Endodermal cell (in vitro differentiated cells): Measurements from ENCODE around the gene CDH15. TPM values are rescaled to one million over a fixed set of nuclear protein-coding genes. Genes with fewer than 3 reads are reported as not detected.

Experiments
- DNase-seq: peaks from one replicate; pipeline ENCODE4 v3.0.0-alpha.2; 2017
- H3K27ac ChIP-seq: 2 replicates; pipeline ENCODE4 v1.5.1; 2013; ENCODE audit warnings: mild to moderate bottlenecking, low read depth, low read length, moderate library complexity
- H3K27me3 ChIP-seq: 2 replicates; pipeline ENCODE4 v1.6.1; 2013; ENCODE audit warnings: mild to moderate bottlenecking, low read length, moderate library complexity; ENCODE audit not compliant: insufficient read depth, control insufficient read depth, poor library complexity, severe bottlenecking
- H3K36me3 ChIP-seq: 2 replicates; pipeline ENCODE4 v1.7.0; 2013; ENCODE audit warnings: mild to moderate bottlenecking, low read length, moderate library complexity; ENCODE audit not compliant: control insufficient read depth, insufficient read depth
- H3K4me1 ChIP-seq: one replicate; pipeline ENCODE4 v1.7.0; 2013; ENCODE audit warnings: low read length; ENCODE audit not compliant: control insufficient read depth, insufficient read depth
- H3K4me3 ChIP-seq: 2 replicates; pipeline ENCODE4 v1.5.1; 2013; ENCODE audit warnings: mild to moderate bottlenecking, low read length, moderate library complexity
- H3K9ac ChIP-seq: 2 replicates; pipeline ENCODE4 v1.6.1; 2013; ENCODE audit warnings: mild to moderate bottlenecking, low read length, moderate library complexity; ENCODE audit not compliant: poor library complexity, severe bottlenecking; ENCODE audit errors: extremely low read depth
- H3K9me3 ChIP-seq: 2 replicates; pipeline ENCODE4 v1.6.1; 2013; ENCODE audit warnings: mild to moderate bottlenecking, low read length, moderate library complexity; ENCODE audit not compliant: control insufficient read depth
- H3K27ac Mint-ChIP-seq: 2 replicates; pipeline ENCODE4 v1.8.0; 2020; ENCODE audit warnings: mixed read lengths
- H3K27me3 Mint-ChIP-seq: 2 replicates; pipeline ENCODE4 v1.8.0; 2021; ENCODE audit warnings: mild to moderate bottlenecking, mixed read lengths; ENCODE audit not compliant: insufficient read depth
- H3K36me3 Mint-ChIP-seq: 2 replicates; pipeline ENCODE4 v1.8.0; 2020; ENCODE audit warnings: low read depth, mixed read lengths
- H3K4me1 Mint-ChIP-seq: 2 replicates; pipeline ENCODE4 v1.8.0; 2020; ENCODE audit warnings: mixed read lengths
- H3K4me3 Mint-ChIP-seq: 2 replicates; pipeline ENCODE4 v1.8.0; 2020; ENCODE audit warnings: mild to moderate bottlenecking, moderate library complexity, mixed read lengths
- H3K9me3 Mint-ChIP-seq: 2 replicates; pipeline ENCODE4 v1.8.0; 2020; ENCODE audit warnings: mild to moderate bottlenecking, mixed read lengths
- CTCF ChIP-seq: fragments of 200-600 bp; sonication (generic); conservative IDR thresholded peaks from 2 replicates; pipeline ENCODE4 v1.5.0; 2021; ENCODE audit warnings: antibody characterized with exemption, mild to moderate bottlenecking
- WGBS, 2 experiments: methylation state at CpG; one replicate each; pipeline versions ENCODE4 v1.1.5 to v1.1.7; 2013; ENCODE audit warnings: missing lambda C conversion rate in 2 of 2, mixed read lengths in 1 of 2; ENCODE audit not compliant: insufficient coverage in 1 of 2, insufficient read length in 1 of 2; 5-methylcytosine and 5-hydroxymethylcytosine counted together
- total RNA-seq, 2 donors: library from RNA; stranded (reverse); fragmentation: NEBNext Ultra II Directional in 1 of 2; extraction: Animal tissue kit (Norgen Biotek cat#: 25700) in 1 of 2; gene quantifications; 2 replicates in 1 of 2; 3 replicates in 1 of 2; pipeline ENCODE4 v1.2.1, GENCODE V29; 2021

Gene CDH15
- total RNA-seq, 2 donors from 2014 or later: 0.11 to 0.15 TPM

DNA sequence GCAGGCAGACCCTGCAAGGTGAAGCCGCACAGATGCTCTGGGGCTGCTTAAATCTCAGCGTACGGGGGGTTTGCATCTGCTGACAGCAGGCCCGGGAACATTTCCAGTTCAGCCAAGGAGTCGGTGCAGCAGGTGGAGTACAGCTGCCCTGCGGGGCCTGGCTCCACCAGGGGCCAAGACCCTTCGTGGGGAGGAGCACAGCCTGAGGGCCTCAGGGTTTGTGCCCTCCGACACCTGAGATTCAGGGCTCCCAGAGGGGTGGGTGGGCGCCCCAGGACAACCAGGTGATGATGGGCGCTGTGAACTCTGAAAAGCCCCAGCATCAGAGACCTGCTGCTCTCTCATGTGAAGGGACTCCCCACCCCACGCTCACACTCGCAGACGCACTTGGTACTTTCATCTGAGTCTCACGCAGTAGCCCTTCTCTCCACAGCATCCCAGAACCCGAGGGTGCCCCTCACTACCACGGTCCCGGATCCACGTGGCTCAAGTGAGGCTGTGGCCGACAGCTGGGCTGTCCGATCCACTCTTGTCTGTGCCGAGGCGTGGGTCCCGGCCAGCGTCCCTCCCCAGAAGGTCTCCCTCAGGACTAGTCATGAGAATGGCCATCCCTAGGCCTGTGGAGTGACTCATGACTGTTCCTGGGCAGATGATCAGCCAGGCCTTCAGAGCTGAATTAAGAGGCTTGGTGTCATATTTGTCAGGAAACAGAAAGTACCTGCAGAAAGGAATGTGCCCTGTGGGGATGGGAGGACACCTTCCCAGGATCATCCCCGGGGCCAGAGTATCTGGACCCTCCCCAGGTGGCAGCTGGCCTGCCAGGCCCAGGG is 48.3 kb upstream of the CDH15 start:
- no peaks in the 10 kb centered on the region for H3K27me3 Mint-ChIP-seq
- peaks cover 17% of the 10 kb centered on the region for H3K36me3 ChIP-seq
- H3K4me1 ChIP-seq: no peaks in the 10 kb centered on the region
- no peak overlapping the region for H3K9ac ChIP-seq
- no peaks in the 10 kb centered on the region for H3K27me3 ChIP-seq
- H3K4me1 Mint-ChIP-seq: no peaks in the 10 kb centered on the region
- no peak overlapping the region for H3K27ac Mint-ChIP-seq
- H3K4me3 ChIP-seq: no peak overlapping the region
- TF ChIP-seq CTCF: no peak
- H3K9me3 ChIP-seq: no peaks in the 10 kb centered on the region
- WGBS, 2 experiments: 87 to 90% methylated on average over 21 to 25 of the region's 25 CpGs
- DNase-seq: no peak
- H3K36me3 Mint-ChIP-seq: peaks cover 53% of the 10 kb centered on the region
- peaks cover 2% of the 10 kb centered on the region for H3K9me3 Mint-ChIP-seq
- H3K27ac ChIP-seq: no peak overlapping the region
- no peak overlapping the region for H3K4me3 Mint-ChIP-seq

DNA sequence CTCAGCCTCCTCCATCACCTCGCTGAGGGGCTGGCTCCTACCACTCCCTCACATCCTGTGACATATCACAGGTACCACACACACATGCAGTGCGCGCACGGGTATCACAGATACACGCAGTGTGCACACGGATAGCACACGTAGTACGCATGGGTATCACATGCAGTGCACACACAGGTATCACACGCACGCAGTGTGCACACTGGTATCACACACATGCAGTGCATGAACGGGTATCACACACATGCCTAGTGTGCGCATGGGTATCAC is 47.8 kb upstream of the CDH15 start:
- H3K9me3 ChIP-seq: no peaks in the 10 kb centered on the region
- WGBS, 2 experiments: 94 to 100% methylated on average over 11 to 12 of the region's 12 CpGs
- Mint-ChIP-seq H3K4me1 (no peaks in the 10 kb centered on the region), H3K36me3 (peaks cover 54% of the 10 kb centered on the region), H3K4me3 (no peak overlapping the region), H3K27ac (no peak overlapping the region), H3K9me3 (peaks cover 5% of the 10 kb centered on the region), H3K27me3 (no peaks in the 10 kb centered on the region)
- no peaks in the 10 kb centered on the region for H3K27me3 ChIP-seq
- TF ChIP-seq CTCF: no peak
- H3K9ac ChIP-seq: no peak overlapping the region
- no peak overlapping the region for H3K27ac ChIP-seq
- no peak for DNase-seq
- H3K36me3 ChIP-seq: peaks cover 15% of the 10 kb centered on the region
- no peak overlapping the region for H3K4me3 ChIP-seq
- no peaks in the 10 kb centered on the region for H3K4me1 ChIP-seq

DNA sequence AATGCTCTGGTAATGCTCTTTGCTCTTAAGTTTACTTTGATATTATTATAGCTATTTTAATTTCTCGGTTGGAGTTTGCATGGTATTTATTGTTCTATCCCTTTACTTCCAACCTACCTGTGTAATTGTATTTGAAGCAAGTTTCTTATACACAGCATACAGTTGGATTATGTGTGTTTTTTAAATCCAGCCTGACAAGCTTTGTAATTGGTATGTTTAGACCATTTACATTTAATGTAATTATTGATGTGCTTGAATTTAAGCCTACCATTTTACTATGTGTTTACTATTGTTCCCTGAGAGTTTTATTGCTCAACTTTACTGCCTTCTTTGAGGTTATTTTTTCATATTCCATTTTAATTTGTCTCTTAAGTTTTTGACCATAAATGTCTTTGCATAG is 42.2 kb upstream of the CDH15 start:
- H3K27me3 ChIP-seq: no peaks in the 10 kb centered on the region
- Mint-ChIP-seq H3K4me1 (peaks cover 3% of the 10 kb centered on the region), H3K27ac (no peak overlapping the region), H3K36me3 (peaks cover 62% of the 10 kb centered on the region), H3K27me3 (no peaks in the 10 kb centered on the region), H3K4me3 (no peak overlapping the region), H3K9me3 (peaks cover 14% of the 10 kb centered on the region)
- no peak for TF ChIP-seq CTCF
- WGBS, 2 experiments: no CpG with 5 or more reads among the region's 1 CpG
- H3K4me1 ChIP-seq: no peaks in the 10 kb centered on the region
- H3K9me3 ChIP-seq: peaks cover 17% of the 10 kb centered on the region
- peaks cover 16% of the 10 kb centered on the region for H3K36me3 ChIP-seq
- H3K27ac ChIP-seq: no peak overlapping the region
- no peak for DNase-seq
- H3K9ac ChIP-seq: no peak overlapping the region
- no peak overlapping the region for H3K4me3 ChIP-seq
